RWPE2 (cell line): ENCODE data around the gene TEKT2.

ENCODE experiments used
- ATAC-seq: fragments of 200-7000 bp; cut with Tn5 transposase; 3 replicates; pipeline ENCODE4 v1.9.1; 2021; ENCODE audit warnings: low read depth
- DNase-seq: peaks from one replicate; pipeline ENCODE4 v3.0.0-alpha.2; 2020; ENCODE audit warnings: low spot score
- H3K27ac ChIP-seq: fragments of 450-650 bp; 2 replicates; pipeline ENCODE4 v1.5.1; 2017; ENCODE audit warnings: mild to moderate bottlenecking; ENCODE audit not compliant: poor library complexity, severe bottlenecking
- H3K27me3 ChIP-seq: fragments of 250-450 bp; sonication (Bioruptor Pico); 2 replicates; pipeline ENCODE4 v1.5.1; 2021; ENCODE audit warnings: mild to moderate bottlenecking, moderate library complexity; ENCODE audit not compliant: insufficient read depth, poor library complexity, severe bottlenecking
- H3K36me3 ChIP-seq: fragments of 250-450 bp; sonication (Bioruptor Pico); 2 replicates; pipeline ENCODE4 v1.5.1; 2020; ENCODE audit warnings: low read depth, mild to moderate bottlenecking, moderate library complexity
- H3K4me1 ChIP-seq: fragments of 250-450 bp; sonication (Bioruptor Pico); 2 replicates; pipeline ENCODE4 v1.5.1; 2021; ENCODE audit warnings: mild to moderate bottlenecking, moderate library complexity; ENCODE audit not compliant: insufficient read depth, poor library complexity, severe bottlenecking
- H3K4me3 ChIP-seq: fragments of 250-450 bp; sonication (Bioruptor Pico); 2 replicates; pipeline ENCODE4 v1.5.1; 2021; ENCODE audit warnings: mild to moderate bottlenecking, moderate library complexity; ENCODE audit not compliant: severe bottlenecking
- H3K9me3 ChIP-seq: fragments of 250-450 bp; sonication (Bioruptor Pico); 2 replicates; pipeline ENCODE4 v1.5.1; 2021; ENCODE audit warnings: mild to moderate bottlenecking, moderate library complexity; ENCODE audit not compliant: severe bottlenecking
- TF ChIP-seq, protein P1 (sequence below): fragments of 450-650 bp; IDR thresholded peaks from one replicate; pipeline ENCODE4 v1.5.1; 2017; ENCODE audit warnings: mild to moderate bottlenecking, moderate library complexity; ENCODE audit not compliant: poor library complexity, severe bottlenecking

Gene TEKT2

GRCh38 chr1:36088577-36089392 lies 4.9 kb downstream of the TEKT2 start, which contains the start of gene ADPRS:
ADPRS (plus strand) TSS chr1:36088892; CDS start chr1:36088905, 13 bp downstream.
- peaks cover 29% of the 10 kb centered on the region for H3K36me3 ChIP-seq
- no peaks in the 10 kb centered on the region for H3K27me3 ChIP-seq
- ATAC-seq (peak; percentile 83), DNase-seq (peak; percentile 87)
- H3K9me3 ChIP-seq: no peaks in the 10 kb centered on the region
- peak within 1 kb of the TSS; percentile 65 for H3K4me3 ChIP-seq
- H3K27ac ChIP-seq: peak within 1 kb of the TSS; percentile 50
- TF ChIP-seq, protein P1, sequence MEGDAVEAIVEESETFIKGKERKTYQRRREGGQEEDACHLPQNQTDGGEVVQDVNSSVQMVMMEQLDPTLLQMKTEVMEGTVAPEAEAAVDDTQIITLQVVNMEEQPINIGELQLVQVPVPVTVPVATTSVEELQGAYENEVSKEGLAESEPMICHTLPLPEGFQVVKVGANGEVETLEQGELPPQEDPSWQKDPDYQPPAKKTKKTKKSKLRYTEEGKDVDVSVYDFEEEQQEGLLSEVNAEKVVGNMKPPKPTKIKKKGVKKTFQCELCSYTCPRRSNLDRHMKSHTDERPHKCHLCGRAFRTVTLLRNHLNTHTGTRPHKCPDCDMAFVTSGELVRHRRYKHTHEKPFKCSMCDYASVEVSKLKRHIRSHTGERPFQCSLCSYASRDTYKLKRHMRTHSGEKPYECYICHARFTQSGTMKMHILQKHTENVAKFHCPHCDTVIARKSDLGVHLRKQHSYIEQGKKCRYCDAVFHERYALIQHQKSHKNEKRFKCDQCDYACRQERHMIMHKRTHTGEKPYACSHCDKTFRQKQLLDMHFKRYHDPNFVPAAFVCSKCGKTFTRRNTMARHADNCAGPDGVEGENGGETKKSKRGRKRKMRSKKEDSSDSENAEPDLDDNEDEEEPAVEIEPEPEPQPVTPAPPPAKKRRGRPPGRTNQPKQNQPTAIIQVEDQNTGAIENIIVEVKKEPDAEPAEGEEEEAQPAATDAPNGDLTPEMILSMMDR: peak; percentile 98
- H3K4me1 ChIP-seq: no peaks in the 10 kb centered on the region

DNA sequence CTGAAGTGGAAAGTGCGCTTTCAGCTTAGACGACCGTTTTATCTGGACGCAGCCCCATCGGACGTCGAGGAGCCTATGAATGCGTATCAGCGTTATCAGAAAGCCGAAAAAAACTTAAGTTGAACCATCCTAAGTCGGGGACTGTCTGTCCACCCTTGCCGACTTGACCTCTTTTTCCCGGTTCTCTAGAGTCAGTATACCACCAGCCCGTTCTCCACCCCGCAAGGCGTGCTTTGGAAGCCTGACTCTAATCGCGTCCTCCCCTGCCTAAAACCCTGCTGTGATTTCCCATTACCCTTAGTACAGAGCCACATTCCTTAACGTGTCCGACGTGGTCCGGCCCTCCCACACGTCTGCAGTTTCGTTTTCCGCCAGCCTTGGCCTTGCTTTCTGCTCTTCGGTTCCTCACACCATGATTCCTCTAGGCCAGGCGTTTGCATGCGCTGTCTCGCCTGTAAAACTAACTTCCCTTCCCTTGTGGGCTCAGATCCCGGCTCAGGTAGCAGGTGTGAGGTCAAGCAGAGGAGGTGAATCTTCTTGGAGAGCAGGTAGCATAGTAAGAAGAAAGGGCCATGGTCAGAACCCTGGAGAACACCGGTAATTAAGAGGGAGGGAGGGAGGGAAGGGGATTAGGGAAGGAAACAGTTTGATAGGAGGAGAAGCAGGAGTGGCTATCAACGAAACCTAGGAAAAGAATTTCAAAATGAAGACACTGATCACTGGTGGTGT lies 5.7 kb downstream of the TEKT2 start:
- H3K4me1 ChIP-seq: no peaks in the 10 kb centered on the region
- ATAC-seq: peak; percentile 33
- TF ChIP-seq, protein P1: no peak
- DNase-seq: no peak
- H3K4me3 ChIP-seq: peak overlapping the region; percentile 65
- H3K27ac ChIP-seq: peak overlapping the region; percentile 50
- no peaks in the 10 kb centered on the region for H3K9me3 ChIP-seq
- H3K36me3 ChIP-seq: peaks cover 34% of the 10 kb centered on the region
- H3K27me3 ChIP-seq: no peaks in the 10 kb centered on the region

DNA sequence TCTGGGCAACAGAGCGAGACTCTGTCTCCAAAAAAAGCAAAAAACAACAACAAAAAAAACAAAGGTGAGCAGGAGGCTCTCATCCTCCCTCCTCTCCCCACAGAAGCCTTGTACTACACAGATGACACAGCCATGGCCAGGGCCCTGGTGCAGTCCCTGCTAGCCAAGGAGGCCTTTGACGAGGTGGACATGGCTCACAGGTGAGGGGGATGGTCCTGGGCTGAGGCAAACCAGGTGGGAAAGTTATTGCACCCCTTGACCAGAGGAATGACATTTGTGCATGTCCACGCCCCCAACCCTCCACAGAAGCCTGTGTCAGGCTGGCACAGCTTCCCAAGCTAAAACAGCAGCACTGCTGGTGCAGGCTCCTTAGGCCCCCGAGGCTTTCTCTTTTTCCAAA lies 7.2 kb downstream of the TEKT2 start:
- ATAC-seq (no peak), DNase-seq (no peak)
- no peaks in the 10 kb centered on the region for H3K4me1 ChIP-seq
- H3K27ac ChIP-seq: no peak overlapping the region
- H3K36me3 ChIP-seq: peaks cover 40% of the 10 kb centered on the region
- no peak overlapping the region for H3K4me3 ChIP-seq
- H3K27me3 ChIP-seq: no peaks in the 10 kb centered on the region
- H3K9me3 ChIP-seq: no peaks in the 10 kb centered on the region
- TF ChIP-seq, protein P1: no peak

DNA sequence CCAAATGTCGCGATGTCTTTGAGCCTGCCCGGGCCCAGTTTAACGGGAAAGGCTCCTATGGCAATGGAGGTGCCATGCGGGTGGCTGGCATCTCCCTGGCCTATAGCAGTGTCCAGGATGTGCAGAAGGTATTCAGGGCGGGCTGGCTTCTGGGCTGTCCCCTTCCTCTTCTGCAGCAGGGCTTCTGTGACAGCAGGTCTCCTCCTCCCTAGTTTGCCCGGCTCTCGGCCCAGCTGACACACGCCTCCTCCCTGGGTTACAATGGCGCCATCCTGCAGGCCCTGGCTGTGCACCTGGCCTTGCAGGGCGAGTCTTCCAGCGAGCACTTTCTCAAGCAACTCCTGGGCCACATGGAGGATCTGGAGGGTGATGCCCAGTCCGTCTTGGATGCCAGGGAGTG lies 7.8 kb downstream of the TEKT2 start:
- DNase-seq: no peak
- H3K27me3 ChIP-seq: no peaks in the 10 kb centered on the region
- H3K27ac ChIP-seq: no peak overlapping the region
- H3K36me3 ChIP-seq: peaks cover 40% of the 10 kb centered on the region
- H3K9me3 ChIP-seq: no peaks in the 10 kb centered on the region
- no peak overlapping the region for H3K4me3 ChIP-seq
- no peak for ATAC-seq
- TF ChIP-seq, protein P1: no peak
- no peaks in the 10 kb centered on the region for H3K4me1 ChIP-seq
